ENCODE measurements around the gene EPHA8. TPM values are rescaled to one million over a fixed set of nuclear protein-coding genes. Genes with fewer than 3 reads are reported as not detected.

The EPHA8 gene
- total and polyA plus RNA-seq, 2 of the 4 experiments (the other 2 are of a cell fraction), result not detected

DNA sequence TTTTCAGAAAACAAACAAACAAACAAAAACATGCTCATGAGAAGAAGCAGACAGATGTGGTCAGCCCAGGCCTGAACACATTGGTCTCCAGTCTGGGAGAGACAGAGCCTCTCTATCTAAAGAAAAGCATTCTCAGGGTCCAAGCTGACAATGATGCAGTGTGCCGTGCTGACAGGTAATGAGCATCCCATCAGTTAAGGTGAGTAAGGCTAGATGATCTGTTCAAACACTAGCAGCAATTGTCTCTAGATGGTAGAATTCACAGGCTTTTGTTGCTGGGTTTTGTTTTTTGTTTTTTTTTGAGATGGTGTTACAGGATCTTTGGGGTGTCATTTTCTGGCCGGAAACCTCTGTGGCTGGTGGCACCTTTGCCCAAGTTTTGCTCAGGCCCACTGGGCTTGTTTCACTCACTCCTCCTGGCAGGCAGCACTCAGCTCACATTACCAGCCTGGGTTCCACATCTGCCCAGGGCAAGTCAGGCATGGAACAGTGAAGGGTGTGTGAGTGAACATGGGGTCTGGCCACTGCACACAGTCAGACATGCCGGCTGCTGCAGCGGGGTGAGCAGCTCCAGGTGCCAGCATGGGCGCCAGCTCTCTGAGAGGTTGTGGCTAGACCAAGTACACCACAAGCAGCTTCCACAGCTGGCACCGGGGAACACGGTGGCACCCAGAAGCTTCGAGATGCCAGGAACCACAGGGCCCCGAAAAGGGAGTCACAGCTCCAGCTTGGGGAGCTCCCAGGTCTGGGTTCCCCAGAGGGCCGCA is 70.6 kb downstream of the EPHA8 start:
- Histone ChIP-seq H4K20me1 (ENCODE audit: insufficient read depth, low read length) (no peaks in the 10 kb centered on the region), H2BK120ac (ENCODE audit: low read depth, low read length) (no peak overlapping the region), H2AFZ (replicated peaks; ENCODE audit: low read length, poor library complexity) (no peak overlapping the region), H2AK9ac (replicated peaks; ENCODE audit: low read depth, low read length, poor library complexity) (no peak overlapping the region), H3K23ac (ENCODE audit: low read depth, low read length) (no peak overlapping the region), H3K9me1 (ENCODE audit: insufficient read depth, low read length) (no peaks in the 10 kb centered on the region), H3K18ac (ENCODE audit: low read depth, low read length) (no peak overlapping the region), H4K5ac (ENCODE audit: low read depth, low read length) (no peak overlapping the region), H3K79me1 (ENCODE audit: low read depth in 1 of 2, low read length in 2 of 2) (no peaks in the 10 kb centered on the region), H4K91ac (ENCODE audit: insufficient read depth, low read depth, low read length) (no peak overlapping the region), H2AK5ac (ENCODE audit: low read depth, low read length) (no peak overlapping the region), H3K4me1 (ENCODE audit: control insufficient read depth, insufficient read depth, low read length) (no peaks in the 10 kb centered on the region), H3K4me3 (ENCODE audit: insufficient read depth, low read depth, low read length) (no peak overlapping the region), H2BK5ac (ENCODE audit: low read depth, low read length, poor library complexity, severe bottlenecking) (no peak overlapping the region), H3K27me3 (ENCODE audit: control insufficient read depth, insufficient read depth, low read length) (peaks cover 66% of the 10 kb centered on the region), H3K9ac (ENCODE audit: low read depth, low read length) (no peak overlapping the region), H2BK15ac (ENCODE audit: low read depth, low read length) (no peak overlapping the region), H3K56ac (ENCODE audit: extremely low read depth, insufficient read depth, low read length) (no peak overlapping the region), H3K4me2 (ENCODE audit: low read depth, low read length) (no peak overlapping the region), H4K8ac (ENCODE audit: low read depth in 2 of 2, low read length in 2 of 2) (no peak overlapping the region), H3K27ac (ENCODE audit: insufficient read depth, low read length) (no peak overlapping the region), H3K9me3 (ENCODE audit: control insufficient read depth, insufficient read depth, low read length) (peaks cover 3% of the 10 kb centered on the region; the same call in 1 of the 2 replicates), H3K36me3 (ENCODE audit: control insufficient read depth, insufficient read depth, low read length) (no peaks in the 10 kb centered on the region), H2BK20ac (ENCODE audit: low read depth, low read length) (no peak overlapping the region), H3K14ac (replicated peaks; ENCODE audit: low read depth, low read length) (no peak overlapping the region), H3K4ac (ENCODE audit: low read depth, low read length) (no peak overlapping the region)
- POLR2A ChIA-PET (ENCODE audit: unreplicated experiment), result no interaction called here
- 84% methylated on average over 5 of the region's 10 CpGs; no CpG with 5 or more reads in 1 of the 2 experiments for WGBS, 2 experiments (ENCODE audit: extremely low coverage in 2 of 2, insufficient read length in 1 of 2)
- CTCF ChIA-PET, result no interaction called here
- no peak for TF ChIP-seq MAZ (IDR thresholded peaks at IDR 0.05; ENCODE audit: borderline replicate concordance, low read depth, low read length)
- no peak for TF ChIP-seq CHD1 (IDR thresholded peaks at IDR 0.05; ENCODE audit: low read depth, low read length)
- TF ChIP-seq, protein P1, sequence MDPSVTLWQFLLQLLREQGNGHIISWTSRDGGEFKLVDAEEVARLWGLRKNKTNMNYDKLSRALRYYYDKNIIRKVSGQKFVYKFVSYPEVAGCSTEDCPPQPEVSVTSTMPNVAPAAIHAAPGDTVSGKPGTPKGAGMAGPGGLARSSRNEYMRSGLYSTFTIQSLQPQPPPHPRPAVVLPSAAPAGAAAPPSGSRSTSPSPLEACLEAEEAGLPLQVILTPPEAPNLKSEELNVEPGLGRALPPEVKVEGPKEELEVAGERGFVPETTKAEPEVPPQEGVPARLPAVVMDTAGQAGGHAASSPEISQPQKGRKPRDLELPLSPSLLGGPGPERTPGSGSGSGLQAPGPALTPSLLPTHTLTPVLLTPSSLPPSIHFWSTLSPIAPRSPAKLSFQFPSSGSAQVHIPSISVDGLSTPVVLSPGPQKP (IDR thresholded peaks at IDR 0.05; ENCODE audit: borderline replicate concordance, low read depth, low read length), result no peak
- TF ChIP-seq MAFK (IDR thresholded peaks at IDR 0.05; ENCODE audit: low read depth, low read length), result no peak
- TF ChIP-seq, protein P2, sequence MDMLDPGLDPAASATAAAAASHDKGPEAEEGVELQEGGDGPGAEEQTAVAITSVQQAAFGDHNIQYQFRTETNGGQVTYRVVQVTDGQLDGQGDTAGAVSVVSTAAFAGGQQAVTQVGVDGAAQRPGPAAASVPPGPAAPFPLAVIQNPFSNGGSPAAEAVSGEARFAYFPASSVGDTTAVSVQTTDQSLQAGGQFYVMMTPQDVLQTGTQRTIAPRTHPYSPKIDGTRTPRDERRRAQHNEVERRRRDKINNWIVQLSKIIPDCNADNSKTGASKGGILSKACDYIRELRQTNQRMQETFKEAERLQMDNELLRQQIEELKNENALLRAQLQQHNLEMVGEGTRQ (IDR thresholded peaks at IDR 0.05; ENCODE audit: low read depth, low read length), result no peak
- TF ChIP-seq, protein P3, sequence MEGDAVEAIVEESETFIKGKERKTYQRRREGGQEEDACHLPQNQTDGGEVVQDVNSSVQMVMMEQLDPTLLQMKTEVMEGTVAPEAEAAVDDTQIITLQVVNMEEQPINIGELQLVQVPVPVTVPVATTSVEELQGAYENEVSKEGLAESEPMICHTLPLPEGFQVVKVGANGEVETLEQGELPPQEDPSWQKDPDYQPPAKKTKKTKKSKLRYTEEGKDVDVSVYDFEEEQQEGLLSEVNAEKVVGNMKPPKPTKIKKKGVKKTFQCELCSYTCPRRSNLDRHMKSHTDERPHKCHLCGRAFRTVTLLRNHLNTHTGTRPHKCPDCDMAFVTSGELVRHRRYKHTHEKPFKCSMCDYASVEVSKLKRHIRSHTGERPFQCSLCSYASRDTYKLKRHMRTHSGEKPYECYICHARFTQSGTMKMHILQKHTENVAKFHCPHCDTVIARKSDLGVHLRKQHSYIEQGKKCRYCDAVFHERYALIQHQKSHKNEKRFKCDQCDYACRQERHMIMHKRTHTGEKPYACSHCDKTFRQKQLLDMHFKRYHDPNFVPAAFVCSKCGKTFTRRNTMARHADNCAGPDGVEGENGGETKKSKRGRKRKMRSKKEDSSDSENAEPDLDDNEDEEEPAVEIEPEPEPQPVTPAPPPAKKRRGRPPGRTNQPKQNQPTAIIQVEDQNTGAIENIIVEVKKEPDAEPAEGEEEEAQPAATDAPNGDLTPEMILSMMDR (conservative IDR thresholded peaks at IDR 0.05; ENCODE audit: low read depth, low read length), result no peak
- TF ChIP-seq FOS (IDR thresholded peaks at IDR 0.05; ENCODE audit: low read depth, low read length), result no peak
- no peak for TF ChIP-seq CEBPB (IDR thresholded peaks at IDR 0.05; ENCODE audit: low read depth, low read length)
- TF ChIP-seq RFX5 (IDR thresholded peaks at IDR 0.05; ENCODE audit: low read depth, low read length), result no peak
- no peak for TF ChIP-seq RAD21 (IDR thresholded peaks at IDR 0.05; ENCODE audit: low read length)
- no peak for TF ChIP-seq POLR2A (IDR thresholded peaks at IDR 0.05; ENCODE audit: low read depth, low read length)
- TF ChIP-seq BHLHE40 (IDR thresholded peaks at IDR 0.05; ENCODE audit: low read depth, low read length), result no peak
- no peak for TF ChIP-seq RCOR1 (IDR thresholded peaks at IDR 0.05; ENCODE audit: insufficient replicate concordance, low read length)
- intact Hi-C loops (cut with micrococcal nuclease) (no loop called here), dilution Hi-C loops (cut with HindIII; ENCODE audit: low sequenced_read_pairs, unreplicated experiment) (no loop called here), in situ Hi-C loops (cut with MboI; ENCODE audit: low sequenced_read_pairs) (no loop called here)
- BruUV-seq (replicated peaks), result no TSS peak
- ATAC-seq (ENCODE audit: low read depth) (no peak), DNase-seq (no peak)
